Ascending aorta (tissue), 2 donors: ENCODE data around the gene COL6A1. TPM values are rescaled to one million over a fixed set of nuclear protein-coding genes. Genes with fewer than 3 reads are reported as not detected.

ENCODE experiments used
- DNase-seq, 2 donors: peaks; one replicate each; pipeline ENCODE4 v3.0.0-alpha.2; 2019; ENCODE audit warnings: low spot score in 2 of 2
- H3K27ac ChIP-seq, 2 donors: fragments of 200-600 bp; sonication (generic); one replicate each; pipeline ENCODE4 v1.5.1; 2016 to 2017; ENCODE audit warnings: mild to moderate bottlenecking in 1 of 2
- H3K27me3 ChIP-seq: fragments of 200-600 bp; sonication (generic); one replicate; pipeline ENCODE4 v1.5.1; 2017
- H3K36me3 ChIP-seq, 2 donors: fragments of 200-600 bp; sonication (generic); one replicate each; pipeline ENCODE4 v1.5.1; 2016
- H3K4me1 ChIP-seq, 2 donors: fragments of 200-600 bp; sonication (generic); one replicate each; pipeline ENCODE4 v1.5.1; 2016 to 2017; ENCODE audit warnings: mild to moderate bottlenecking in 1 of 2
- H3K4me3 ChIP-seq, 2 donors: fragments of 200-600 bp; sonication (generic); one replicate each; pipeline ENCODE4 v1.5.1; 2016 to 2017; ENCODE audit warnings: mild to moderate bottlenecking in 1 of 2
- H3K9me3 ChIP-seq, 2 donors: fragments of 200-600 bp; sonication (generic); one replicate each; pipeline ENCODE4 v1.5.1; 2016
- intact Hi-C: fragments of 100-400 bp; cut with DNase I; formaldehyde crosslinking; loops from one replicate; pipeline ENCODE4 v1.15.1; 2023
- total RNA-seq: library from RNA; depleted of rRNA; stranded (reverse); fragments of >200 nt; gene quantifications from one replicate; pipeline ENCODE4 v1.1.0, GENCODE V29; 2016
- TF ChIP-seq, protein P1 (sequence below), 3 experiments: fragments of 200-600 bp in 2 of 3; fragments of 450-650 bp in 1 of 3; sonication (generic) in 2 of 3; IDR thresholded peaks; one replicate each; pipeline ENCODE4 v1.5.1; 2016 to 2019; ENCODE audit warnings: antibody characterized with exemption in 3 of 3, mild to moderate bottlenecking in 1 of 3, moderate library complexity in 1 of 3

COL6A1 gene
- total RNA-seq, 1 donor from 2014 or later = 1,564 TPM

DNA sequence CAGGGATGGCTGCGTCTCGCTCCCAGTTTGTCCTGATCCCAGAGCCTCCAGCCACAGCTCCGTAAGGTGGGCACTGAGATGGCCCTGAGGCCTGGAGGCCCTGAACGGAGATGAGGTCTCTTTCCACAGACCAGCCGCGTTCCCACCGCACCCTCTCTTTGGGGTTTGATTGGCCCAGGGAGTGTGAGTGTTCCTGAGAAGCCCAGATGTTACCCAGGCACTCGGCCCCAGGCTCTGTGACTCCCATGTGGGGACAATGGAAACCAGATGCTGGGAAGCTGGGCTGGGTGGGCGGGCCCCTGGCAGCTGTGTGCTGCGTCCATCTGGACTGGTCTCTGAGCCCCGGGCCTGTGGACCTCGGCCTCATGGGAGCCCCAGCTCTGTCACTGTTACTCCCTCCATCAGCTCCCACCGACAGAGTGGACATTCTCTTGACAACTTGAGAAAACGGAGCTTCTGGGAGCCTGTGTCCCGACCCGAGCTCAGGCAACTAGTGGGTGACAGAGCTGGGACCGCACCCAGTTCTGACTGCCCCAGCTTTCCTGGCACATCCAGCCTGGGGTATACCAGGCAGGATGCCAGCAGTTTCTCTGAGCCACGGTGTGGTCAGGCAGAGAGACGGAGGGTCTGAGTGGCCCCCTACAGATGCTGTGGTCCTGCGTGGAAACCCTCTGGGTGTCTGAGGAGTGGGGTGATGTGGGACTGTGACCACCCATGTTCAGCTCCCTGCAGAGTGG, 9.8 kb upstream of the COL6A1 start:
- intact Hi-C loops = loop anchor here (1.0 to 10.0 kb wide), 3 partner anchors 139 to 313 kb away; partner anchors contain the start of genes LSS, MCM3AP and YBEY
- H3K4me1 ChIP-seq = peaks cover 33 to 41% of the 10 kb centered on the region in 2 donors
- no peaks in the 10 kb centered on the region for H3K9me3 ChIP-seq
- TF ChIP-seq, protein P1, sequence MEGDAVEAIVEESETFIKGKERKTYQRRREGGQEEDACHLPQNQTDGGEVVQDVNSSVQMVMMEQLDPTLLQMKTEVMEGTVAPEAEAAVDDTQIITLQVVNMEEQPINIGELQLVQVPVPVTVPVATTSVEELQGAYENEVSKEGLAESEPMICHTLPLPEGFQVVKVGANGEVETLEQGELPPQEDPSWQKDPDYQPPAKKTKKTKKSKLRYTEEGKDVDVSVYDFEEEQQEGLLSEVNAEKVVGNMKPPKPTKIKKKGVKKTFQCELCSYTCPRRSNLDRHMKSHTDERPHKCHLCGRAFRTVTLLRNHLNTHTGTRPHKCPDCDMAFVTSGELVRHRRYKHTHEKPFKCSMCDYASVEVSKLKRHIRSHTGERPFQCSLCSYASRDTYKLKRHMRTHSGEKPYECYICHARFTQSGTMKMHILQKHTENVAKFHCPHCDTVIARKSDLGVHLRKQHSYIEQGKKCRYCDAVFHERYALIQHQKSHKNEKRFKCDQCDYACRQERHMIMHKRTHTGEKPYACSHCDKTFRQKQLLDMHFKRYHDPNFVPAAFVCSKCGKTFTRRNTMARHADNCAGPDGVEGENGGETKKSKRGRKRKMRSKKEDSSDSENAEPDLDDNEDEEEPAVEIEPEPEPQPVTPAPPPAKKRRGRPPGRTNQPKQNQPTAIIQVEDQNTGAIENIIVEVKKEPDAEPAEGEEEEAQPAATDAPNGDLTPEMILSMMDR (IDR thresholded peaks at IDR 0.05) = no peak
- no peaks in the 10 kb centered on the region for H3K27me3 ChIP-seq
- no peaks in the 10 kb centered on the region for H3K36me3 ChIP-seq
- peak overlapping the region; percentile 39 to 75 for H3K4me3 ChIP-seq
- peak overlapping the region; percentile 98 to 99 for H3K27ac ChIP-seq
- DNase-seq = peak in 1 of 2 donors; percentile 83

DNA sequence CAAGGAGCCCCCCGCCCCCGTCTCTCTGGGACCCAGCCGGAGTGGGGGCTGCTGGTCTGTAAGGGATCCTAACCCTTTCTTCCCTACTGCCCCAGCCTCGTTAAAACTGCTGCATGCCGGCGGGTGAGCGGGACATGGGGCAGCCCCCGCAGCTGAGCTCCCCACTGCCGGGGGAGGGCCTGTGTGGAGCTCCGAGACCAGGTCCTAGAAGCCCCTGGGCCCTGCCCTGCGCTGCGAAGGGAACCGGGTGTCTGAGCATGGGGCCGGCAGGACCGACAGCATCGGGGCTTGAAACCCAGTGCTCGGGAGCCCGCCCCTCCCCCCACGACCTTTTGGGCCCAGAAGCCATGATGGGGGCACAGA, 9.2 kb upstream of the COL6A1 start:
- intact Hi-C loops = loop anchor here (10.0 kb wide), 1 partner anchor 312 kb away; the partner anchor contains the start of genes MCM3AP and YBEY
- Histone ChIP-seq H3K27me3 (no peaks in the 10 kb centered on the region), H3K27ac (peak overlapping the region; percentile 98 to 99), H3K9me3 (no peaks in the 10 kb centered on the region), H3K4me1 (peaks cover 33 to 41% of the 10 kb centered on the region in 2 donors), H3K36me3 (no peaks in the 10 kb centered on the region), H3K4me3 (peak overlapping the region; percentile 39 to 75)
- TF ChIP-seq, protein P1 (IDR thresholded peaks at IDR 0.05) = no peak
- DNase-seq = peak in 1 of 2 donors; percentile 72

DNA sequence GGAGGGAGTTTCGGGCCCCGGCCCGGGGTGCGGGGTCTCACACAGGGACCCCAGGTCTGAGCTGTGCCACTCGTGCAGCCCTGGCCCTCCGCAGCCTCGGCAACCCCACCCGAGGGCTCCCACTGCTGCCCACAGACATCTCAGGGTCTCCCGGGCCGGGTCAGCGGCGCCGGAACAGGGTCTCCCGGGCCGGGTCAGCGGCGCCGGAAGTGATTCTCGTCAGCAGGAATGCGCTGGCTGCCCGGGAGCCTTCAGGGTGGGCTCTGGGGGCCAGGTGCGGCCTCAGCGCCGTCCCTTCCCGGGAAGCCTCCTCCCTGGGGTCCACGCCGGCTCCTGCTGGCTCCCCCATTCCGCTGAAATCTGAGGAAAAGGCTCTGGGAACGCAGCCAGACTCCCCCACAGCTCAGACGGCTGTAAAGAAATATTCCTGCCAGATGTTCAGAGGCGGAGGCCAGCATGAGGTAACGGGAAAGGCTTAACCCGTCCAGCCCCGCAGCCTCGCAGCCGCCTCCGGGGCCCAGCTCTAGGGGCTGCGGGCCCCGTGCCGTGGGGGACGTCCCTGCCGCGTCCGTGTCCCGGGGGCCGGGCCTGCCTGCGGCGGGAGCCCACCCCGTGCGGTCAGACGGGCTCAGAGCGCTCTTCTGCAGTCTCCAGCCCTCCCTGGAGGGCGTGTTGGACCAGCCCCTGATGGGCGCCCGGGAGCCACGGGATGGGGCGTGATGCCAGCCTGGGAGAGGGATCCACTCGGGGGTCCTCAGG, 8.7 kb upstream of the COL6A1 start:
- Histone ChIP-seq H3K36me3 (no peaks in the 10 kb centered on the region), H3K4me1 (peaks cover 33 to 41% of the 10 kb centered on the region in 2 donors), H3K9me3 (no peaks in the 10 kb centered on the region), H3K27ac (peak overlapping the region; percentile 98 to 99), H3K4me3 (peak overlapping the region; percentile 39 to 75), H3K27me3 (no peaks in the 10 kb centered on the region)
- peak in 1 of 2 donors; percentile 85 for DNase-seq
- intact Hi-C loops = loop anchor here (10.0 kb wide), 1 partner anchor 312 kb away; the partner anchor contains the start of genes MCM3AP and YBEY
- TF ChIP-seq, protein P1 (IDR thresholded peaks at IDR 0.05) = no peak

DNA sequence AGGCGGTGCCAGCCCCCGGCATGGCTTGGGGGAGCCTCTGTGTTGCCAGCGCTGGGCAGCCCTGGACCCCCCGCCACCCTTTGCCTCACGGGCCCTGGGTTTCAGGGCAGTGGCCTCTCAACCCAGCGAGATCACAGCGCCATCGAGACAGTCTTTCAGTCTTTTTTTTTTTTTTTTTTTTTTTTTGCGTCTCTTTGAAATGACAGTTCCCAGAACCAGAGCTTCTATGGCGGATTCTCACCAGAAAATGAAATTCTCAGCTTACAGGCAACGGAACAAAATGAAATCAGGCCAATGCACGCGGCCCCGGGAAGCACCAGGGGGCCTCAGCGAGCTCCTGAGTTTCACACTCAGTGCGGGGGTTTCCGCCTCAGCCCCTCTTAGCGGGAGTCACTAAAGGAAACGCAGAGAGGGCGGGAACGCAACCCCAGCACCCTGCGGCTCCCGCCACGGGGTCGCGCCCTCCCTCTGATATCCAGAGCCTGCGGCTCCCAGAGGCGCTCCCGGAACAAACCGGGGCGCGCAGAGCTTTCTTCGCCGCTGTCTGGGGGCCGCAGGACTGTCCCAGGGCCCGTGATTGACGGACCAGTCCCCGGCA, 8.0 kb upstream of the COL6A1 start:
- intact Hi-C loops = loop anchor here (1.0 to 10.0 kb wide), 3 partner anchors 83 to 311 kb away; partner anchors contain the start of genes COL6A2, MCM3AP and YBEY
- TF ChIP-seq, protein P1 (IDR thresholded peaks at IDR 0.05) = peak; percentile 73 to 81 (median 79)
- no peaks in the 10 kb centered on the region for H3K27me3 ChIP-seq
- peak in 1 of 2 donors; percentile 93 for DNase-seq
- H3K4me1 ChIP-seq = peaks cover 35 to 42% of the 10 kb centered on the region in 2 donors
- peak overlapping the region; percentile 98 to 99 for H3K27ac ChIP-seq
- no peaks in the 10 kb centered on the region for H3K9me3 ChIP-seq
- H3K36me3 ChIP-seq = no peaks in the 10 kb centered on the region
- H3K4me3 ChIP-seq = peak overlapping the region; percentile 39 to 75
